H1 (cell line): ENCODE data around the gene NAV2. TPM values are rescaled to one million over a fixed set of nuclear protein-coding genes. Genes with fewer than 3 reads are reported as not detected.

Experiments
- CTCF ChIA-PET: fragments of 300-600 bp; sonication (Branson Sonifier 250); formaldehyde crosslinking; loops from one replicate; lab custom pipeline; 2021; ENCODE audit not compliant: partially characterized antibody; lab: Charles Lee
- POLR2A ChIA-PET: fragments of 300-600 bp; sonication (Branson Sonifier 250); formaldehyde crosslinking; loops from one replicate; lab custom pipeline; 2021; ENCODE audit warnings: inconsistent platforms; ENCODE audit not compliant: partially characterized antibody; lab: Charles Lee
- DNase-seq, 2 experiments: peaks; one replicate each; pipeline versions ENCODE4 v3.0.0 to v3.0.0-alpha.2; 2010 to 2022; ENCODE audit warnings: low spot score in 2 of 2, low read depth in 1 of 2, mixed read lengths in 1 of 2
- FAIRE-seq: peaks from 2 replicates; lab custom pipeline; 2011; peaks lifted over from hg19 to GRCh38; lab: Jason Lieb, UNC
- H2AFZ ChIP-seq: 2 replicates; pipeline ENCODE4 v1.8.1; 2012; ENCODE audit warnings: low read length, inconsistent platforms
- H2AK5ac ChIP-seq: 2 replicates; pipeline ENCODE4 v1.6.1; 2013; ENCODE audit warnings: low read depth, low read length
- H2BK120ac ChIP-seq: replicated peaks from 2 replicates; pipeline ENCODE3; 2013; ENCODE audit warnings: low read depth, low read length, inconsistent platforms
- H2BK12ac ChIP-seq: 2 replicates; pipeline ENCODE4 v1.6.1; 2013; ENCODE audit warnings: low read depth, low read length
- H2BK15ac ChIP-seq: 2 replicates; pipeline ENCODE4 v1.6.1; 2013; ENCODE audit warnings: low read length
- H2BK20ac ChIP-seq: 2 replicates; pipeline ENCODE4 v1.6.1; 2013; ENCODE audit warnings: low read length
- H2BK5ac ChIP-seq: 2 replicates; pipeline ENCODE4 v1.6.1; 2013; ENCODE audit warnings: low read depth, low read length
- H3K14ac ChIP-seq: 2 replicates; pipeline ENCODE4 v1.6.1; 2013; ENCODE audit warnings: inconsistent platforms; ENCODE audit not compliant: insufficient read length
- H3K18ac ChIP-seq: 2 replicates; pipeline ENCODE4 v1.6.1; 2013; ENCODE audit warnings: low read length; ENCODE audit errors: extremely low read depth
- H3K23ac ChIP-seq: 2 replicates; pipeline ENCODE4 v1.6.1; 2013; ENCODE audit warnings: inconsistent platforms; ENCODE audit not compliant: insufficient read length
- H3K23me2 ChIP-seq: 2 replicates; pipeline ENCODE4 v1.6.1; 2013; ENCODE audit warnings: low read depth, low read length
- H3K27ac ChIP-seq: 2 replicates; pipeline ENCODE4 v1.6.1; 2011; ENCODE audit warnings: low read depth, low read length, inconsistent platforms
- H3K27me3 ChIP-seq, 4 experiments: replicated peaks in 1 of 4; 1 replicate in 1 of 4; 2 replicates in 3 of 4; pipeline versions ENCODE4 v1.6.1 to v1.8.1; 2011 to 2013; ENCODE audit warnings: low read length in 3 of 4, mild to moderate bottlenecking in 3 of 4, inconsistent platforms in 2 of 4, mixed read lengths in 2 of 4, moderate library complexity in 1 of 4; ENCODE audit not compliant: control insufficient read depth in 3 of 4, insufficient read depth in 3 of 4; ENCODE audit errors: extremely low read depth in 1 of 4
- H3K36me3 ChIP-seq, 4 experiments: 2 replicates each; pipeline versions ENCODE4 v1.6.1 to v1.8.1; 2011 to 2013; ENCODE audit warnings: mild to moderate bottlenecking in 4 of 4, low read length in 3 of 4, moderate library complexity in 2 of 4, control low read depth in 1 of 4, inconsistent platforms in 1 of 4; ENCODE audit not compliant: insufficient read depth in 4 of 4, control insufficient read depth in 2 of 4
- H3K4ac ChIP-seq: replicated peaks from 2 replicates; pipeline ENCODE3; 2013; ENCODE audit warnings: low read length, low read depth, mixed read lengths, inconsistent platforms; ENCODE audit not compliant: insufficient read length
- H3K4me1 ChIP-seq, 4 experiments: replicated peaks in 1 of 4; 1 replicate in 1 of 4; 2 replicates in 3 of 4; pipeline versions ENCODE4 v1.6.1 to v1.8.1; 2011 to 2013; ENCODE audit warnings: low read length in 3 of 4, inconsistent platforms in 2 of 4, mixed read lengths in 1 of 4; ENCODE audit not compliant: insufficient read depth in 4 of 4, control insufficient read depth in 3 of 4
- H3K4me2 ChIP-seq, 2 experiments: 2 replicates each; pipeline versions ENCODE4 v1.6.1 to v1.8.1; 2011 to 2013; ENCODE audit warnings: low read depth in 2 of 2, low read length in 2 of 2, control low read depth in 1 of 2, inconsistent platforms in 1 of 2, mild to moderate bottlenecking in 1 of 2; ENCODE audit not compliant: insufficient read depth in 1 of 2
- H3K4me3 ChIP-seq, 4 experiments: fragments of 200-600, 300-600 bp in 1 of 4; sonication (generic), shearing (Covaris generic), sonication (Bioruptor Twin) in 1 of 4; 2 replicates each; pipeline versions ENCODE4 v1.5.1 to v1.8.1; 2011 to 2016; ENCODE audit warnings: low read length in 4 of 4, low read depth in 3 of 4, control low read depth in 2 of 4, inconsistent platforms in 2 of 4, mild to moderate bottlenecking in 2 of 4, mixed read lengths in 1 of 4, moderate library complexity in 1 of 4; ENCODE audit not compliant: insufficient read depth in 2 of 4; ENCODE audit errors: extremely low read depth in 1 of 4
- H3K56ac ChIP-seq: replicated peaks from 2 replicates; pipeline ENCODE3; 2013; ENCODE audit warnings: low read depth, mild to moderate bottlenecking, mixed read lengths, low read length, inconsistent platforms; ENCODE audit not compliant: insufficient read length
- H3K79me1 ChIP-seq: 2 replicates; pipeline ENCODE4 v1.6.1; 2013; ENCODE audit warnings: low read depth, low read length, control low read depth
- H3K79me2 ChIP-seq, 2 experiments: 2 replicates each; pipeline versions ENCODE4 v1.6.1 to v1.8.1; 2012 to 2013; ENCODE audit warnings: low read length in 2 of 2, mild to moderate bottlenecking in 2 of 2, inconsistent platforms in 1 of 2; ENCODE audit not compliant: insufficient read depth in 2 of 2, control insufficient read depth in 1 of 2
- H3K9ac ChIP-seq, 4 experiments: replicated peaks in 1 of 4; 1 replicate in 1 of 4; 2 replicates in 3 of 4; pipeline versions ENCODE4 v1.6.1 to v1.8.1; 2011 to 2013; ENCODE audit warnings: low read depth in 3 of 4, low read length in 3 of 4, control low read depth in 2 of 4, mild to moderate bottlenecking in 2 of 4, moderate library complexity in 2 of 4, inconsistent platforms in 1 of 4; ENCODE audit errors: extremely low read depth in 1 of 4
- H3K9me3 ChIP-seq, 2 experiments: 2 replicates each; pipeline versions ENCODE4 v1.6.1 to v1.8.1; 2012 to 2013; ENCODE audit warnings: mild to moderate bottlenecking in 2 of 2, moderate library complexity in 2 of 2, control low read depth in 1 of 2, inconsistent platforms in 1 of 2, low read depth in 1 of 2, low read length in 1 of 2, mixed read lengths in 1 of 2; ENCODE audit not compliant: insufficient read depth in 2 of 2
- H4K20me1 ChIP-seq, 2 experiments: replicated peaks in 1 of 2; 2 replicates each; pipeline versions ENCODE3 to v1.8.1; 2011 to 2013; ENCODE audit warnings: inconsistent platforms in 2 of 2, low read length in 2 of 2, mild to moderate bottlenecking in 1 of 2; ENCODE audit not compliant: insufficient read depth in 2 of 2, control insufficient read depth in 1 of 2
- H4K5ac ChIP-seq: 2 replicates; pipeline ENCODE4 v1.6.1; 2013; ENCODE audit warnings: low read length, low read depth, mixed read lengths, inconsistent platforms; ENCODE audit not compliant: insufficient read length
- H4K8ac ChIP-seq: 2 replicates; pipeline ENCODE4 v1.8.0; 2013; ENCODE audit warnings: mild to moderate bottlenecking, moderate library complexity, low read length, inconsistent platforms; ENCODE audit not compliant: insufficient read depth; ENCODE audit errors: extremely low read depth
- H4K91ac ChIP-seq: replicated peaks from 2 replicates; pipeline ENCODE3; 2013; ENCODE audit warnings: low read length, mixed read lengths, inconsistent platforms; ENCODE audit not compliant: insufficient read length
- BCL11A ChIP-seq, 2 experiments: IDR thresholded peaks; one replicate each; pipeline ENCODE4 v1.6.1; 2011; ENCODE audit warnings: low read depth in 2 of 2, low read length in 2 of 2, mild to moderate bottlenecking in 2 of 2
- FOSL1 ChIP-seq: IDR thresholded peaks from 2 replicates; pipeline ENCODE4 v1.6.1; 2011; ENCODE audit warnings: mild to moderate bottlenecking, low read depth, low read length, moderate library complexity; ENCODE audit not compliant: insufficient read depth
- PHF8 ChIP-seq: fragments of 200-600 bp; sonication (generic); conservative IDR thresholded peaks from 2 replicates; pipeline ENCODE4 v1.7.1; 2012; ENCODE audit warnings: low read depth, mild to moderate bottlenecking, inconsistent platforms, low read length, moderate library complexity
- WGBS, 2 experiments: shearing (Covaris generic) in 1 of 2; methylation state at CpG; one replicate each; pipeline versions ENCODE4 v1.1.6 to v1.1.7; 2013 to 2015; ENCODE audit warnings: low lambda C conversion rate in 2 of 2, mixed read lengths in 2 of 2, inconsistent platforms in 1 of 2, low coverage in 1 of 2, missing lambda C conversion rate in 1 of 2; ENCODE audit not compliant: insufficient replicate concordance in 2 of 2, insufficient coverage in 1 of 2, insufficient read length in 1 of 2; ENCODE audit errors: extremely low coverage in 1 of 2, missing lambda C conversion rate in 1 of 2; 5-methylcytosine and 5-hydroxymethylcytosine counted together
- polyA plus RNA-seq, 7 experiments: library from polyadenylated mRNA; depleted of rRNA in 3 of 7; stranded (reverse) in 5 of 7; unstranded in 2 of 7; fragments of >200 nt in 5 of 7; fragments of 200-250 nt in 2 of 7; gene quantifications; 1 replicate in 5 of 7; 2 replicates in 1 of 7; 4 replicates in 1 of 7; pipeline versions ENCODE4 v1.2.1 to v1.2.3, GENCODE V29; 2011 to 2013; ENCODE audit warnings: missing spikeins in 2 of 7, mixed read lengths in 2 of 7
- total RNA-seq: library from RNA; stranded (reverse); fragmentation: NEBNext Ultra II Directional; extraction: Animal tissue kit (Norgen Biotek cat#: 25700); gene quantifications from 2 replicates; pipeline ENCODE4 v1.2.1, GENCODE V29; 2021
- TF ChIP-seq, protein P1 (sequence below): IDR thresholded peaks from 2 replicates; pipeline ENCODE4 v1.6.1; 2011; ENCODE audit warnings: low read depth, mild to moderate bottlenecking, low read length; ENCODE audit not compliant: insufficient read depth

The NAV2 gene
- total and polyA plus RNA-seq, 2 of the 8 experiments (the other 6 are each of a cell fraction or from before 2014, with no cell fraction given), result 35.6 to 73.6 TPM

DNA sequence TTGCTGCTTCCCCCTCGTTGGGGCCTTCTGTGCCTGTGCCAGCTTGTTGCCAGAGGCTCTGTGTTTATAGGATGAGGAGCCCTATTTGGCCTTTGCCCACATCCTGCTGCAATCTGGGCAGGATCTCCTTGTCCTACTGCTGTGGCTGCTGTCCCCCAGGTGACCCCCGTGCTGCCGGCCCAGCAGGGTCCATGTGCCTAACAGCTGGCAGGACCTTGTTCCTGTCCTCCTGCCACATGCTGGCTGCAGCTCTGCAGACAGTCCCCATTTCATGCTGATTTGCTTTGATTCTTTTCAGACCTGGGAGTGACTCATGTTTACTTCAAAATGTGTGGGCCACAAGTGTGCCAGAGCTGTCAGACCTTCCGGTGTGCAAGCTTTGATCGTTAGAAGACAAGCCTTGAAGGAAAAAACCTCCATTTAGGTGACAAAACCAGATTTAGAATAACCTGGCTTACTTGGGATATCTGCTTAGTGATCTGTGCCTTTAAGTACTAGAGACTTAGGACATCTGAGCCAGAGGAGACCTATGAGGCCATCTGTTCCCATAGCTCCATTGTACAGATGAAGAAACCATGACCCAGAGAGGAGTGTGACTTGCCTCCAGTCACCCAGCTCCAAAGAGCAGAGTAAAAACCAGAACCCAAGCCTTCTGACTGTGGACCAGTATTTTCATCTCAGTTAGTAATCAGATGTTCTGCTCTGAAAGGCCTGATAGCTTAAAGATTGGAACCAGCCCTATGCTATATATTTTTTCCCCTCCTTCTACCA is 11.1 kb downstream of the NAV2 start:
- Histone ChIP-seq H2BK120ac (no peak overlapping the region), H2BK5ac (no peak overlapping the region), H3K4ac (no peak overlapping the region), H3K27me3 (no peaks in the 10 kb centered on the region; a peak in 1 of 7 replicates), H3K36me3 (no peaks in the 10 kb centered on the region), H3K14ac (no peak overlapping the region), H4K8ac (no peak overlapping the region), H2BK15ac (no peak overlapping the region), H2AFZ (no peak overlapping the region), H3K23ac (no peak overlapping the region), H3K79me2 (no peaks in the 10 kb centered on the region), H3K9me3 (no peaks in the 10 kb centered on the region), H4K5ac (no peak overlapping the region), H3K79me1 (no peaks in the 10 kb centered on the region), H2AK5ac (no peak overlapping the region), H4K91ac (no peak overlapping the region), H3K27ac (no peak overlapping the region), H4K20me1 (no peaks in the 10 kb centered on the region), H3K56ac (no peak overlapping the region), H3K4me3 (no peak overlapping the region), H3K4me1 (no peaks in the 10 kb centered on the region), H3K18ac (no peak overlapping the region), H3K4me2 (no peak overlapping the region), H2BK20ac (no peak overlapping the region), H3K23me2 (no peaks in the 10 kb centered on the region), H2BK12ac (no peak overlapping the region), H3K9ac (no peak overlapping the region)
- DNase-seq (no peak), FAIRE-seq (no peak)
- ChIA-PET CTCF (interaction anchor here (0.8 to 1.9 kb wide), 12 partner anchors 9 to 166 kb away, joined by 3 to 9 read pairs (median 3); no protein-coding TSS in a partner anchor), POLR2A (interaction anchor here (0.9 to 1.5 kb wide), 2 partner anchors 12 kb away, joined by 3 to 4 read pairs; no protein-coding TSS in a partner anchor)
- 94% methylated on average over 5 of the region's 5 CpGs; no CpG with 5 or more reads in 1 of the 2 experiments for WGBS, 2 experiments
- TF ChIP-seq, protein P1, sequence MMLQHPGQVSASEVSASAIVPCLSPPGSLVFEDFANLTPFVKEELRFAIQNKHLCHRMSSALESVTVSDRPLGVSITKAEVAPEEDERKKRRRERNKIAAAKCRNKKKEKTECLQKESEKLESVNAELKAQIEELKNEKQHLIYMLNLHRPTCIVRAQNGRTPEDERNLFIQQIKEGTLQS, result no peak
- TF ChIP-seq FOSL1, result no peak
- no peak for TF ChIP-seq PHF8
- TF ChIP-seq BCL11A (IDR thresholded peaks at IDR 0.05; ENCODE audit: low read depth in 2 of 2, low read length in 2 of 2), result no peak
